ENCODE data around the gene AATF. TPM values are rescaled to one million over a fixed set of nuclear protein-coding genes. Genes with fewer than 3 reads are reported as not detected.

AATF gene
- total RNA-seq, 1 experiment from 2014 or later: 61.0 TPM

DNA sequence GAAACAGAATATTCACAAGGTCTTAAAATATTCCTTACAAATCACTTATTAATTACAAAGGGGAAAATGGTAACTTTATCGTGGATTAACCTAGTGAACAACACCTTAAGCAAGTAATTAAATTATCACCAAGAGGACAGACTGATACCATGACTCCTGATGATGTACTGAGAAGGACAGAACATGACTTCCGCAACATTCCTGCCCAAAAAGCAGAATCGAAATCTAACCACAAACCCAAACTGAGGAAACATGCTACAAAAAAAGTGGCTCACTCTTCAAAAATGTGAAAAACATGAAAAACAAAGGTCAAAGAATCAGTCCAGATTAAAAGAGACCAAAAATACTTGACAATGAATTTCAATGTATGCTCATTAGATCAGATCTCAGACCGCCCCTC is 151.5 kb downstream of the AATF start (continued):
- TF ChIP-seq, protein P1, sequence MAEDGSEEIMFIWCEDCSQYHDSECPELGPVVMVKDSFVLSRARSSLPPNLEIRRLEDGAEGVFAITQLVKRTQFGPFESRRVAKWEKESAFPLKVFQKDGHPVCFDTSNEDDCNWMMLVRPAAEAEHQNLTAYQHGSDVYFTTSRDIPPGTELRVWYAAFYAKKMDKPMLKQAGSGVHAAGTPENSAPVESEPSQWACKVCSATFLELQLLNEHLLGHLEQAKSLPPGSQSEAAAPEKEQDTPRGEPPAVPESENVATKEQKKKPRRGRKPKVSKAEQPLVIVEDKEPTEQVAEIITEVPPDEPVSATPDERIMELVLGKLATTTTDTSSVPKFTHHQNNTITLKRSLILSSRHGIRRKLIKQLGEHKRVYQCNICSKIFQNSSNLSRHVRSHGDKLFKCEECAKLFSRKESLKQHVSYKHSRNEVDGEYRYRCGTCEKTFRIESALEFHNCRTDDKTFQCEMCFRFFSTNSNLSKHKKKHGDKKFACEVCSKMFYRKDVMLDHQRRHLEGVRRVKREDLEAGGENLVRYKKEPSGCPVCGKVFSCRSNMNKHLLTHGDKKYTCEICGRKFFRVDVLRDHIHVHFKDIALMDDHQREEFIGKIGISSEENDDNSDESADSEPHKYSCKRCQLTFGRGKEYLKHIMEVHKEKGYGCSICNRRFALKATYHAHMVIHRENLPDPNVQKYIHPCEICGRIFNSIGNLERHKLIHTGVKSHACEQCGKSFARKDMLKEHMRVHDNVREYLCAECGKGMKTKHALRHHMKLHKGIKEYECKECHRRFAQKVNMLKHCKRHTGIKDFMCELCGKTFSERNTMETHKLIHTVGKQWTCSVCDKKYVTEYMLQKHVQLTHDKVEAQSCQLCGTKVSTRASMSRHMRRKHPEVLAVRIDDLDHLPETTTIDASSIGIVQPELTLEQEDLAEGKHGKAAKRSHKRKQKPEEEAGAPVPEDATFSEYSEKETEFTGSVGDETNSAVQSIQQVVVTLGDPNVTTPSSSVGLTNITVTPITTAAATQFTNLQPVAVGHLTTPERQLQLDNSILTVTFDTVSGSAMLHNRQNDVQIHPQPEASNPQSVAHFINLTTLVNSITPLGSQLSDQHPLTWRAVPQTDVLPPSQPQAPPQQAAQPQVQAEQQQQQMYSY (CRISPR knock-in tag; IDR thresholded peaks at IDR 0.05): no peak
- no peak for TF ChIP-seq ZNF416 (CRISPR knock-in tag; IDR thresholded peaks at IDR 0.05)

DNA sequence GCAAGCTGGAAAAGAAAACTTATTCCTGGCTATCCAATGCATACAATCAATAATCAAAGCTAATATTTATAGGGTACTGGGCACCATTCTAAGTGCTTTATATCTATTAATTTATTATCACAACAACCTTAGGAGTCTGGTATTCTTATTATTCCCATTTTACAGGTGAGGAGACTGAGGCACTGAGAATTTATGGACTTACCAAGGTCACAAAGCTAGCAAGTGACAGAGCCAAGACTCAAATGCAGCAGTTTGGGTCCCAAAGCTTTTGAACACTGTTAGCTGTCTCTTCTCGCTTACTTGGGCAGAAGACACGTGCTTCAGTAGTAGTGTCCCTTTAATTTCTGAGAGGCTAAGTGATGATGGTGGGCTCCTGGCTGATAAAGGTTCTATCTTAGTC is 152.6 kb downstream of the AATF start:
- CTCF ChIA-PET: interaction anchor here (0.6 to 1.4 kb wide), 2 partner anchors 39 to 145 kb away, joined by 3 to 4 read pairs; no protein-coding TSS in a partner anchor
- POLR2A ChIA-PET: no interaction called here
- no peaks in the 10 kb centered on the region for H3K27me3 Mint-ChIP-seq (ENCODE audit: low read depth)
- no peak for TF ChIP-seq ZBTB21 (CRISPR knock-in tag; IDR thresholded peaks at IDR 0.05; ENCODE audit: borderline replicate concordance)
- TF ChIP-seq, protein P2, sequence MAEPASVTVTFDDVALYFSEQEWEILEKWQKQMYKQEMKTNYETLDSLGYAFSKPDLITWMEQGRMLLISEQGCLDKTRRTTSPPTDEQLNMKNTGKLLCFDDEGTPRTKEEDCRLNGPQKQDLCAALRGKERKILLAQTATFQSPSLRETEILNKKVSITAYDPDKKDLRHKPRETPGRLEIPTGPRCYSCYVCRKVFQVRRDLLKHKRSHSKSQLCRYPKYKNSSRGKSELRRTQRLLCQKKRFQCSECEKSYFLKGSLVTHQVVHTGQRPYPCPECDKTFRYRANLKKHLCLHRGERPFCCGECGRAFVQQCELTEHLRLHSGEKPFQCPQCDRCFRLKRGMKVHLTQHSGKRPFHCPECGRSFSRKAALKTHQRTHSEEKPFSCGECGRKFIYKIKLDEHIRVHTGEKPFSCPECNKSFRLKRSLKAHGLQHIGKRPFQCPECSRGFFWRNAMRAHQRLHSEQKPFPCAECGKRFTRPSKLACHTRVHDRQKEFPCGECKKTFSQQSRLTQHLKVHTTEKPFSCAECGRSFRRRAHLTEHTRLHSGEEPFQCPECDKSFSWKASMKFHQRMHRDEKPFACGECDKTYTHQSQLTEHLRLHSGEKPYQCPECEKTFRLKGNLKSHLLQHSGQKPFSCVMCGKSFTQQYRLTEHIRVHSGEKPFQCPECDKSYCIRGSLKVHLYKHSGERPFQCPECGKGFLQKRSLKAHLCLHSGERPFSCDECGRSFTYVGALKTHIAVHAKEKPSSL (CRISPR knock-in tag; conservative IDR thresholded peaks at IDR 0.05): no peak
- no peak for TF ChIP-seq KAT7 (CRISPR knock-in tag; IDR thresholded peaks at IDR 0.05; ENCODE audit: borderline replicate concordance)
- no peak for TF ChIP-seq NR1H2 (CRISPR knock-in tag; IDR thresholded peaks at IDR 0.05)
- TF ChIP-seq, protein P3, sequence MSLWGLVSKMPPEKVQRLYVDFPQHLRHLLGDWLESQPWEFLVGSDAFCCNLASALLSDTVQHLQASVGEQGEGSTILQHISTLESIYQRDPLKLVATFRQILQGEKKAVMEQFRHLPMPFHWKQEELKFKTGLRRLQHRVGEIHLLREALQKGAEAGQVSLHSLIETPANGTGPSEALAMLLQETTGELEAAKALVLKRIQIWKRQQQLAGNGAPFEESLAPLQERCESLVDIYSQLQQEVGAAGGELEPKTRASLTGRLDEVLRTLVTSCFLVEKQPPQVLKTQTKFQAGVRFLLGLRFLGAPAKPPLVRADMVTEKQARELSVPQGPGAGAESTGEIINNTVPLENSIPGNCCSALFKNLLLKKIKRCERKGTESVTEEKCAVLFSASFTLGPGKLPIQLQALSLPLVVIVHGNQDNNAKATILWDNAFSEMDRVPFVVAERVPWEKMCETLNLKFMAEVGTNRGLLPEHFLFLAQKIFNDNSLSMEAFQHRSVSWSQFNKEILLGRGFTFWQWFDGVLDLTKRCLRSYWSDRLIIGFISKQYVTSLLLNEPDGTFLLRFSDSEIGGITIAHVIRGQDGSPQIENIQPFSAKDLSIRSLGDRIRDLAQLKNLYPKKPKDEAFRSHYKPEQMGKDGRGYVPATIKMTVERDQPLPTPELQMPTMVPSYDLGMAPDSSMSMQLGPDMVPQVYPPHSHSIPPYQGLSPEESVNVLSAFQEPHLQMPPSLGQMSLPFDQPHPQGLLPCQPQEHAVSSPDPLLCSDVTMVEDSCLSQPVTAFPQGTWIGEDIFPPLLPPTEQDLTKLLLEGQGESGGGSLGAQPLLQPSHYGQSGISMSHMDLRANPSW (CRISPR knock-in tag; conservative IDR thresholded peaks at IDR 0.05; ENCODE audit: low read depth): no peak
- TF ChIP-seq, protein P4, sequence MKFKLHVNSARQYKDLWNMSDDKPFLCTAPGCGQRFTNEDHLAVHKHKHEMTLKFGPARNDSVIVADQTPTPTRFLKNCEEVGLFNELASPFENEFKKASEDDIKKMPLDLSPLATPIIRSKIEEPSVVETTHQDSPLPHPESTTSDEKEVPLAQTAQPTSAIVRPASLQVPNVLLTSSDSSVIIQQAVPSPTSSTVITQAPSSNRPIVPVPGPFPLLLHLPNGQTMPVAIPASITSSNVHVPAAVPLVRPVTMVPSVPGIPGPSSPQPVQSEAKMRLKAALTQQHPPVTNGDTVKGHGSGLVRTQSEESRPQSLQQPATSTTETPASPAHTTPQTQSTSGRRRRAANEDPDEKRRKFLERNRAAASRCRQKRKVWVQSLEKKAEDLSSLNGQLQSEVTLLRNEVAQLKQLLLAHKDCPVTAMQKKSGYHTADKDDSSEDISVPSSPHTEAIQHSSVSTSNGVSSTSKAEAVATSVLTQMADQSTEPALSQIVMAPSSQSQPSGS (CRISPR knock-in tag; IDR thresholded peaks at IDR 0.05; ENCODE audit: borderline replicate concordance, low read depth): no peak
- TF ChIP-seq, protein P5, sequence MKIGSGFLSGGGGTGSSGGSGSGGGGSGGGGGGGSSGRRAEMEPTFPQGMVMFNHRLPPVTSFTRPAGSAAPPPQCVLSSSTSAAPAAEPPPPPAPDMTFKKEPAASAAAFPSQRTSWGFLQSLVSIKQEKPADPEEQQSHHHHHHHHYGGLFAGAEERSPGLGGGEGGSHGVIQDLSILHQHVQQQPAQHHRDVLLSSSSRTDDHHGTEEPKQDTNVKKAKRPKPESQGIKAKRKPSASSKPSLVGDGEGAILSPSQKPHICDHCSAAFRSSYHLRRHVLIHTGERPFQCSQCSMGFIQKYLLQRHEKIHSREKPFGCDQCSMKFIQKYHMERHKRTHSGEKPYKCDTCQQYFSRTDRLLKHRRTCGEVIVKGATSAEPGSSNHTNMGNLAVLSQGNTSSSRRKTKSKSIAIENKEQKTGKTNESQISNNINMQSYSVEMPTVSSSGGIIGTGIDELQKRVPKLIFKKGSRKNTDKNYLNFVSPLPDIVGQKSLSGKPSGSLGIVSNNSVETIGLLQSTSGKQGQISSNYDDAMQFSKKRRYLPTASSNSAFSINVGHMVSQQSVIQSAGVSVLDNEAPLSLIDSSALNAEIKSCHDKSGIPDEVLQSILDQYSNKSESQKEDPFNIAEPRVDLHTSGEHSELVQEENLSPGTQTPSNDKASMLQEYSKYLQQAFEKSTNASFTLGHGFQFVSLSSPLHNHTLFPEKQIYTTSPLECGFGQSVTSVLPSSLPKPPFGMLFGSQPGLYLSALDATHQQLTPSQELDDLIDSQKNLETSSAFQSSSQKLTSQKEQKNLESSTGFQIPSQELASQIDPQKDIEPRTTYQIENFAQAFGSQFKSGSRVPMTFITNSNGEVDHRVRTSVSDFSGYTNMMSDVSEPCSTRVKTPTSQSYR (CRISPR knock-in tag; IDR thresholded peaks at IDR 0.05): no peak
- no peak for TF ChIP-seq CREB1 (CRISPR knock-in tag; IDR thresholded peaks at IDR 0.05)
- DNase-seq (ENCODE audit: low spot score) (no peak), ATAC-seq (no peak)
- no peaks in the 10 kb centered on the region for H3K9me3 Mint-ChIP-seq
- H3K4me1 Mint-ChIP-seq: peaks cover 45% of the 10 kb centered on the region
- H3K4me3 Mint-ChIP-seq: no peak overlapping the region
- peaks cover 39% of the 10 kb centered on the region for H3K36me3 Mint-ChIP-seq
- H3K27ac Mint-ChIP-seq: no peak overlapping the region

Data from WTC11 (cell line).